HL-60 (cell line): ENCODE data around the gene GIPC1.

Experiments
- DNase-seq, 2 experiments: peaks; one replicate each; pipeline ENCODE4 v3.0.0-alpha.2; 2010 to 2020; ENCODE audit warnings: low read depth in 1 of 2, low spot score in 1 of 2
- H3K27ac ChIP-seq: fragments of 250-450 bp; sonication (Bioruptor Pico); replicated peaks from 2 replicates; pipeline ENCODE4 v1.5.1; 2020; ENCODE audit warnings: mild to moderate bottlenecking, moderate library complexity
- H3K27me3 ChIP-seq: fragments of 250-450 bp; sonication (Bioruptor Pico); 2 replicates; pipeline ENCODE4 v1.5.1; 2021; ENCODE audit warnings: mild to moderate bottlenecking, moderate library complexity; ENCODE audit not compliant: insufficient read depth, poor library complexity, severe bottlenecking
- H3K4me3 ChIP-seq: replicated peaks from 2 replicates; pipeline ENCODE4 v1.5.1; 2011; ENCODE audit warnings: mild to moderate bottlenecking, control low read depth, low read length; ENCODE audit not compliant: insufficient read depth
- CTCF ChIP-seq: IDR thresholded peaks from one replicate; pipeline ENCODE4 v1.5.1; 2011; ENCODE audit warnings: low read length, control low read depth, inconsistent platforms; ENCODE audit not compliant: insufficient read depth
- GABPA ChIP-seq: IDR thresholded peaks from 2 replicates; pipeline ENCODE4 v1.6.1; 2012; ENCODE audit warnings: low read depth
- POLR2AphosphoS5 ChIP-seq: IDR thresholded peaks from 2 replicates; pipeline ENCODE4 v1.6.1; 2012; ENCODE audit warnings: low read depth
- REST ChIP-seq: IDR thresholded peaks from 2 replicates; pipeline ENCODE4 v1.6.1; 2012; ENCODE audit warnings: low read depth; ENCODE audit not compliant: insufficient replicate concordance
- SPI1 ChIP-seq: IDR thresholded peaks from 2 replicates; pipeline ENCODE4 v1.6.1; 2012; ENCODE audit warnings: low read depth, mild to moderate bottlenecking, borderline replicate concordance

GIPC1 gene

GRCh38 chr19:14476673-14477401 lies 19.1 kb downstream of the GIPC1 start:
- Histone ChIP-seq H3K27ac (no peak overlapping the region), H3K4me3 (peak overlapping the region; percentile 21), H3K27me3 (peaks cover 19% of the 10 kb centered on the region)
- peak; percentile 61 to 82 for DNase-seq
- TF ChIP-seq SPI1 (peak; percentile 1; the same call in 1 of the 2 replicates), POLR2AphosphoS5 (no peak)

- Histone ChIP-seq H3K27ac (no peak overlapping the region), H3K27me3 (peaks cover 19% of the 10 kb centered on the region), H3K4me3 (no peak overlapping the region)
- DNase-seq = no peak
- TF ChIP-seq CTCF = no peak
- no peak for TF ChIP-seq POLR2AphosphoS5
- TF ChIP-seq SPI1 = no peak
- no peak for TF ChIP-seq REST
- no peak for TF ChIP-seq GABPA
These were observed 19.6 kb downstream of the GIPC1 start for GRCh38 chr19:14476327-14476672.

- no peak within 1 kb of the TSS for H3K4me3 ChIP-seq
- no peak for DNase-seq
- no peak within 1 kb of the TSS for H3K27ac ChIP-seq
- peaks cover 19% of the 10 kb centered on the region for H3K27me3 ChIP-seq
- TF ChIP-seq POLR2AphosphoS5 (no peak), REST (no peak), CTCF (no peak), GABPA (no peak), SPI1 (no peak)
These were observed 20.5 kb downstream of the GIPC1 start, which contains the start of gene PTGER1 for GRCh38 chr19:14475251-14476073. Gene PTGER1 (minus strand): TSS chr19:14475354. CDS start chr19:14474320, 1,034 bp downstream.

GRCh38 chr19:14474827-14475226 lies 21.1 kb downstream of the GIPC1 start:
- Histone ChIP-seq H3K27ac (no peak overlapping the region), H3K27me3 (peaks cover 19% of the 10 kb centered on the region), H3K4me3 (no peak overlapping the region)
- no peak for DNase-seq
- TF ChIP-seq POLR2AphosphoS5 (no peak), SPI1 (no peak), REST (no peak), CTCF (no peak), GABPA (no peak)
